Mucosa of stomach (tissue), 1 donor: ENCODE data around the gene SMAD5.

Source experiments
- H3K27me3 ChIP-seq: one replicate; pipeline ENCODE4 v1.7.0; 2013; ENCODE audit warnings: mild to moderate bottlenecking, low read length; ENCODE audit not compliant: control insufficient read depth, insufficient read depth
- H3K36me3 ChIP-seq: one replicate; pipeline ENCODE4 v1.7.0; 2013; ENCODE audit warnings: low read length; ENCODE audit not compliant: control insufficient read depth, insufficient read depth
- H3K4me1 ChIP-seq: one replicate; pipeline ENCODE4 v1.7.0; 2013; ENCODE audit warnings: mild to moderate bottlenecking, low read length; ENCODE audit not compliant: control insufficient read depth, insufficient read depth
- H3K4me3 ChIP-seq: one replicate; pipeline ENCODE4 v1.7.0; 2013; ENCODE audit warnings: low read length
- H3K9ac ChIP-seq: one replicate; pipeline ENCODE4 v1.7.0; 2013; ENCODE audit warnings: mild to moderate bottlenecking, low read length, moderate library complexity
- H3K9me3 ChIP-seq: one replicate; pipeline ENCODE4 v1.7.0; 2013; ENCODE audit warnings: mild to moderate bottlenecking, low read length, moderate library complexity; ENCODE audit not compliant: control insufficient read depth
- donor health status: Pancreatic carcinoma.

Gene SMAD5

DNA sequence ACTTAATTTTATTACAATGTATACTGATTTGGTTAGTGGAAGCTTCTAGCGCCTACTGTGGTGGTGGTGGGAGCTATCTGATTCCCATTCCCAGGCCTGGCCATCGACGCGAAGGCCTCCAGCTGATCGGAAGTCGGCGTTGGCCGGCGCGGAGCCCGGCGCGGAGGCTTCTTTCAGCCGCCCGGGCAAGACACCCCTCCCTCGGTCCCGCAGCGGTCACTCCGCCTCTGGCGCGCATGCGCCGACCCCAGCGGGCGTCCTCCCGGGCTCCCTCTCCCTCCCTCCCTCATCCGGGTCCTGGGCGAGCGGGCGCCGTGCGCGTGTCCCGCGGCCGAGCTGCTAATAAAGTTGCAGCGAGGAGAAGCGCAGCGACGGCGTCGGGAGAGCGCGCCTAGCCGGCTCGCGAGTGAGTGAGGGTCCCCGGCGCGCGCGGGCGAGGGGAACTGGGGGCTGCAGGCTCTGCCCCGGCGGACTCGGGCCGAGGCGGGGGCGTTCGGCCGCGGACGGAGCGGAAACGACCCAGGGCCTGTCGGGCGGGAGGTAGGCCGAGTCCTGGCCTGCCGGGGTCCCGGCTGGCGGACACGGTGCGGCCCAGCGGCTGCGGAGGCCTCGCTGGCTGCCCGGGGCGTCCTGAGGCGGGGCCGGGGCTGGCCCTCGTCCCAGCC, at the start of gene SMAD5:
SMAD5 (plus strand) TSS at position 289 of the 665 bp plus-strand sequence. CDS start 20,916 bp downstream, outside the sequence.
- H3K9me3 ChIP-seq, result no peaks in the 10 kb centered on the region
- no peaks in the 10 kb centered on the region for H3K36me3 ChIP-seq
- H3K27me3 ChIP-seq, result no peaks in the 10 kb centered on the region
- H3K4me1 ChIP-seq, result peaks cover 6% of the 10 kb centered on the region
- peak within 1 kb of the TSS; percentile 85 for H3K4me3 ChIP-seq
- peak within 1 kb of the TSS; percentile 95 for H3K9ac ChIP-seq

DNA sequence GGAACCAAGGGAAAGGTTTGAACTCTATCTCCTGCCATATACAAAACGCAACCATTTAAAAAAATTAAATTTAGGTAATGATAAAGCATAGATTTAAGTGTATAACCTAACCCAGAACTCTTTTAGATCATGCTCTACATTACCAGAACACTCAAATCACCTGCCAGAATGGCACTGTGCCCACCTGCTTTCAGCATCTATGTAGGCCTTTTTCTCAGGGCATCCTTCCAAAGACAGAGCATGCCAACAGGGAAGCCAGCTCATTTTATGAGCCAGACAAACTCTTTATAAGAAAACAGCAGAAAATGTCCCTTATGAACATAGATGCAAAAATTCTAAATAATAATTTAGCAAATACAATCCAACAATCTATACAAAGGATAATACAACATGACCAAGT, 47.9 kb upstream of the SMAD5 start:
- Histone ChIP-seq H3K4me1 (peaks cover 19% of the 10 kb centered on the region), H3K36me3 (no peaks in the 10 kb centered on the region), H3K9me3 (no peaks in the 10 kb centered on the region), H3K27me3 (no peaks in the 10 kb centered on the region), H3K4me3 (no peak overlapping the region), H3K9ac (no peak overlapping the region)

DNA sequence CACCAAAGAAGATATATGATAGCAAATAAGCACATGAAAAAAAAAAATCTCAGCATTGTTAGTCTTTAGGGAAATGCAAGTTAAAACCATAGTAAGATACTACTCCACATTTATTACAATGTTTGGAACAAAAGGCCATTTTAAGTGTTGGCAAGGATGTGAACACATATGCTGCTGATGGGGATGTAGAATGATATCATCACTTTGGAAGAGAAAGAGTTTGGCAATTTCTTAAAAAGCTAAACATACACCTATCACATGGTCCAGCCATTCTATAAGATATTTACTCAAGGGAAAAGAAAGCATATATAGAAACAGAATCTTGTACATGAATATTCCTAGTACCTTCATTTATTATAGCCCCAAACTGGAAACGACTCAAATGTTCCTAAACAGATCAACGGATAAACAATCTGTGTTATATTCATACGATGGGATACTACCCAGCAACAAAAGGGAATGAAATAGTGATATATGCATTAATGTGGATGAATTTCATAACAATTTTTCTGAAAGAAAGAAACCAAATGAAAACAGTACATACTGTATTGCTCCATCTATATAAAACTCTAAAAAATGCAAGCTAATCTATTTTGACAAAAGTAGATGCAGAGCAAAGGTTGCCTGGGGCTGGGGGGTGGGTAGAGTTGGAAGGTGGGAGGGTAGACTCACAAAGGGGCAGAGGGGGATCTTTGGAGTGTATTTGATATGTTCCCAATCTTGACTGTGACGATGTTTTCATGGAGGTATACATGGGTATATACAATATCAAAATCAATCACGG, 45.7 kb upstream of the SMAD5 start:
- Histone ChIP-seq H3K9ac (no peak overlapping the region), H3K4me1 (peaks cover 25% of the 10 kb centered on the region), H3K4me3 (no peak overlapping the region), H3K9me3 (no peaks in the 10 kb centered on the region), H3K36me3 (no peaks in the 10 kb centered on the region), H3K27me3 (no peaks in the 10 kb centered on the region)

DNA sequence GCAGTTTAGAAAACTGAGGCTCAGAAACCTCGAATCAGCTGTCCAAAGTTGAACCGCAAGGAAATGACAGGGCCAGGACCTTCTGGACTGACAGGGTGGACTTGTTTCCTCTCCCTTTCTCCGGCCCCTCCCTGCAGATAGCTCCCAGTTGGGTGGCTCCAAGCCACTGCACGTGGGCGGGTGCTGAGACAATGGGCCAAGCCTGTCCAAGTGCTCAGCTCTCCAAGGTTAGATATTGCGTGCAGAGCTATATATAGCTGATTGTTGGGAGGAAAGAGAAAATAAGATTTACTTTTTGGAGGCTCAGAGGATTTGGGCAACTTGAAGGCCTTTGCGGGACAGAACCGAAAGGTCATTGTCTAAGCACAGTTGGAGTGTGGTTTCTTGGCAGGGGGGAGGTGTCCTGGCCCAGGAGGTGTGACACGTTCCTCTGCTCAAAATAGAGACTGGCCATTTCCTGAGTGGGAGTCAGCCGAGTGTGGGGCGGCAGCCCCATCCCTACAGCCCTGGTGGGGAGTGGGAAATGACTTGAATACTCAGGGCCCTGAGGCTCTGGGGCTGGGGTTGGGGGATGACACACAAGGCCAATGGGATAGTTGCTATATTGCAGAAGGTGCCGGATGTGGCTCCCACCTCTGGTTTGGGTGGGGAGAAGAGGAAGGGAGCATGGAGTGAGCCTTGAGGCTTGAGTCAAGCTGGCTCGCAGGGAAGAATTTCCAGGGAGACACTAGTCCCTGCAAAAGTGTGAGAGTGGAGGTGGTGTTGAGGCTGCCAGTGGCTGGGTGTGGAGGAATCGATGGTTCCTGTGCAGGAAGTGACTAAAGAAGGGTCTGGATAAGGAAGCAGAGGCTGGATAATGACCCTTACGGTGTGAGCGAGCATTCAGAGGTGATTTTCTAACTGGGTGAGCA, 44.4 kb upstream of the SMAD5 start:
- Histone ChIP-seq H3K27me3 (no peaks in the 10 kb centered on the region), H3K9ac (peak overlapping the region; percentile 14), H3K36me3 (no peaks in the 10 kb centered on the region), H3K4me3 (no peak overlapping the region), H3K9me3 (no peaks in the 10 kb centered on the region), H3K4me1 (peaks cover 25% of the 10 kb centered on the region)

- Histone ChIP-seq H3K9ac (no peak overlapping the region), H3K4me1 (peaks cover 39% of the 10 kb centered on the region), H3K36me3 (no peaks in the 10 kb centered on the region), H3K9me3 (no peaks in the 10 kb centered on the region), H3K27me3 (no peaks in the 10 kb centered on the region), H3K4me3 (no peak overlapping the region)
Observed at GRCh38 chr5:136089791-136090190, 42.9 kb upstream of the SMAD5 start.

DNA sequence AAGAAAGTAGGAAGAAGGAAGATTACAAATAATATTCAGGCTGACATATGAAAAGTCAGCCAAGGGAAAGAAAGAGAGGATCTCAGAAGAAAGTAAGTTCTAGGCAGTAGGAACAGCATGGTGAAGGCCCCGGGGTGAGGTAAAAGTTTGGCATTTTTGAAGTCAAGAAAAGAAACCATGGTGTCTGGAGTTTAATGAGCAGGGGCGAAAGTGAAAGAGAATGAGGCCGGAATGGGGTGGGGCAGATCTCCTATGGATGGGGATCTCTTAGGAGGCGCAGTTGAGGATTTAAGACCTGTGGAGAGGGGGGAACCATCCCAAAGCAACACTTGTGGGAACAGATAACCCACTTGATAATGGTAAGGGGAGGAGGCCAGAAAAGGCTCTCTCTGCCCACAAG, 42.3 kb upstream of the SMAD5 start:
- H3K9ac ChIP-seq, result no peak overlapping the region
- no peaks in the 10 kb centered on the region for H3K27me3 ChIP-seq
- no peak overlapping the region for H3K4me3 ChIP-seq
- peaks cover 44% of the 10 kb centered on the region for H3K4me1 ChIP-seq
- H3K36me3 ChIP-seq, result no peaks in the 10 kb centered on the region
- H3K9me3 ChIP-seq, result no peaks in the 10 kb centered on the region

- Histone ChIP-seq H3K4me1 (peaks cover 25% of the 10 kb centered on the region), H3K9me3 (no peaks in the 10 kb centered on the region), H3K27me3 (no peaks in the 10 kb centered on the region), H3K4me3 (no peak overlapping the region), H3K9ac (no peak overlapping the region), H3K36me3 (no peaks in the 10 kb centered on the region)
Observed at GRCh38 chr5:136094189-136094912, 38.3 kb upstream of the SMAD5 start.

GRCh38 chr5:136094913-136095641, 37.6 kb upstream of the SMAD5 start:
- no peak overlapping the region for H3K9ac ChIP-seq
- no peaks in the 10 kb centered on the region for H3K9me3 ChIP-seq
- H3K27me3 ChIP-seq, result no peaks in the 10 kb centered on the region
- H3K36me3 ChIP-seq, result no peaks in the 10 kb centered on the region
- peaks cover 23% of the 10 kb centered on the region for H3K4me1 ChIP-seq
- no peak overlapping the region for H3K4me3 ChIP-seq

- no peaks in the 10 kb centered on the region for H3K9me3 ChIP-seq
- no peaks in the 10 kb centered on the region for H3K27me3 ChIP-seq
- H3K4me3 ChIP-seq, result no peak overlapping the region
- peaks cover 19% of the 10 kb centered on the region for H3K4me1 ChIP-seq
- H3K9ac ChIP-seq, result no peak overlapping the region
- no peaks in the 10 kb centered on the region for H3K36me3 ChIP-seq
Observed at GRCh38 chr5:136098176-136098575, 34.5 kb upstream of the SMAD5 start.

DNA sequence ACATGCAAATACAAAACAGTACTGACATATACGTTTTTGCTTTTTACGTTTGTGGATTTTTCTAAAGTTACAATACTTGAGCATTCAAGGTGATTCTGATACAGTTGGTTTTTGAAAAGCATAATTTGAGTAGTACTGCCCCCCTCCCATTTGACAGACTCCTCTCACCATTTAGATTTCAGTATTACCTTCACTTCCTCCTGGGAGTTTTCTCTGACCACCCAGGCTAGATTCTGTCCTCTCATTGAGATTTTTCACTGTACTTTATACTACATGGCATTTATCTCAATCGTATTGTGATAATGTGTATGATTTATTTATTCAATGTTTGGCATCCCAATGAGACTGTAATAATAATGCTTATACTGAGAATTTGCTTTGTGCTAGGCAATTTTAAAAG, 32.8 kb upstream of the SMAD5 start:
- H3K27me3 ChIP-seq, result no peaks in the 10 kb centered on the region
- H3K36me3 ChIP-seq, result no peaks in the 10 kb centered on the region
- no peak overlapping the region for H3K4me3 ChIP-seq

DNA sequence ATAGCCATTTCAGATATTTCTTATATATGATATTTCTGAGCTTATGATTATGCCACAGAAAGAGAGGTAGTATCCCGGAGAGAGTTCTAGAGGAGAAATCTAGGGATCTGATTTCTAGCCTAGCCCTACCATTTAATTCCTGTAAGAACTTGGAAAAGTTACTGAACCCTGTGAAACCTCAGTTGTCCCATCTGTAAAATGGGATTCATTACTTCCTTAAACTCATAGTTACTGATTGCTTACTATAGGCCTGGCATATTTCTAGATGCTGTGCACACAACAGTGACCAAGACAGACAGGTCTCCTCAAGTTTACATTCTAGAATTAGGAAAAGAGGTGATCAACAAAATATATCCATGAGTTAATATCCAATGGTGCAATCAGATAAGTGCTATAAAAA, 30.8 kb upstream of the SMAD5 start:
- no peaks in the 10 kb centered on the region for H3K9me3 ChIP-seq
- peaks cover 8% of the 10 kb centered on the region for H3K4me1 ChIP-seq
- H3K27me3 ChIP-seq, result no peaks in the 10 kb centered on the region
- H3K4me3 ChIP-seq, result no peak overlapping the region
- no peaks in the 10 kb centered on the region for H3K36me3 ChIP-seq
- H3K9ac ChIP-seq, result no peak overlapping the region

More for the DNA sequence above, 32.8 kb upstream of the SMAD5 start:
- Histone ChIP-seq H3K4me1 (peaks cover 12% of the 10 kb centered on the region), H3K9me3 (no peaks in the 10 kb centered on the region), H3K9ac (no peak overlapping the region)
